GM23338 (cell line): ENCODE data around the gene OR14C36.

Source experiments
- CREB1 ChIP-seq: fragments of 250-450 bp; sonication (Bioruptor Pico); IDR thresholded peaks from 2 replicates; pipeline ENCODE4 v1.5.0; 2020; ENCODE audit warnings: low read depth, mild to moderate bottlenecking, moderate library complexity
- EZH2 ChIP-seq: fragments of 200-600 bp; sonication (generic); IDR thresholded peaks from one replicate; pipeline ENCODE4 v1.8.0; 2017; ENCODE audit warnings: antibody characterized with exemption, mild to moderate bottlenecking, low read depth; ENCODE audit not compliant: unreplicated experiment
- EZH2phosphoT487 ChIP-seq: fragments of 200-600 bp; sonication (generic); IDR thresholded peaks from one replicate; pipeline ENCODE4 v1.8.1; 2018; ENCODE audit warnings: antibody characterized with exemption; ENCODE audit not compliant: unreplicated experiment
- JUNB ChIP-seq: IDR thresholded peaks from one replicate; pipeline ENCODE4 v1.6.1; 2016; ENCODE audit warnings: antibody characterized with exemption; ENCODE audit not compliant: unreplicated experiment
- NANOG ChIP-seq: IDR thresholded peaks from 2 replicates; pipeline ENCODE4 v1.6.1; 2016; ENCODE audit warnings: antibody characterized with exemption, borderline replicate concordance
- POLR2AphosphoS5 ChIP-seq: IDR thresholded peaks from 2 replicates; pipeline ENCODE4 v1.6.1; 2016; ENCODE audit warnings: antibody characterized with exemption, low read depth
- STAT1 ChIP-seq: IDR thresholded peaks from one replicate; pipeline ENCODE4 v1.6.1; 2016; ENCODE audit warnings: antibody characterized with exemption; ENCODE audit not compliant: unreplicated experiment
- TF ChIP-seq, protein P1 (sequence below), 2 experiments: fragments of 200-600 bp in 1 of 2; sonication (generic) in 1 of 2; conservative IDR thresholded peaks; 2 replicates each; pipeline versions ENCODE4 v1.5.1 to v1.6.1; 2016 to 2017; ENCODE audit warnings: antibody characterized with exemption in 2 of 2, low read depth in 2 of 2, mild to moderate bottlenecking in 2 of 2, moderate library complexity in 1 of 2
- TF ChIP-seq, protein P2 (sequence below): IDR thresholded peaks from one replicate; pipeline ENCODE4 v1.6.1; 2018; ENCODE audit warnings: antibody characterized with exemption; ENCODE audit not compliant: unreplicated experiment
- TF ChIP-seq, protein P3 (sequence below): IDR thresholded peaks from 2 replicates; pipeline ENCODE4 v1.6.1; 2016; ENCODE audit warnings: antibody characterized with exemption
- TF ChIP-seq, protein P4 (sequence below): fragments of 250-450 bp; sonication (Bioruptor Pico); IDR thresholded peaks from 2 replicates; pipeline ENCODE4 v1.5.0; 2020; ENCODE audit warnings: mild to moderate bottlenecking, moderate library complexity

DNA sequence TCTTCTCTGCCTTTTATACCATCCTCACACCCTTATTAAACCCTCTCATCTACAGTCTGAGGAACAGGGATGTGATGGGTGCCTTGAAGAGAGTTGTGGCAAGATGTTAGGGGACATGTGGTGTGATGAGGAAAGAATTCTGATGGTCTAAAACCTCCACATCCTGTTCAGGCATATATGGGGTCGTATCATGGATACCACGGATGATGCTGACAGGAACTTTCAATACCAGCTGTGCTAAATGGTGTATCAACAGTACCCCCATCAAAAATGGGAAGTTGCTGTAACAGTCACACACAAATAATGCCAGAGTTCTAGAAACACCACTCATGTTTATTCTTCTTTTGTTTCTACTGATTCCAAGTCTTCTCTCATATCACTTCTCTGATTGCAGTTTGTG lies 39.9 kb downstream of the OR14C36 start:
- TF ChIP-seq, protein P1, sequence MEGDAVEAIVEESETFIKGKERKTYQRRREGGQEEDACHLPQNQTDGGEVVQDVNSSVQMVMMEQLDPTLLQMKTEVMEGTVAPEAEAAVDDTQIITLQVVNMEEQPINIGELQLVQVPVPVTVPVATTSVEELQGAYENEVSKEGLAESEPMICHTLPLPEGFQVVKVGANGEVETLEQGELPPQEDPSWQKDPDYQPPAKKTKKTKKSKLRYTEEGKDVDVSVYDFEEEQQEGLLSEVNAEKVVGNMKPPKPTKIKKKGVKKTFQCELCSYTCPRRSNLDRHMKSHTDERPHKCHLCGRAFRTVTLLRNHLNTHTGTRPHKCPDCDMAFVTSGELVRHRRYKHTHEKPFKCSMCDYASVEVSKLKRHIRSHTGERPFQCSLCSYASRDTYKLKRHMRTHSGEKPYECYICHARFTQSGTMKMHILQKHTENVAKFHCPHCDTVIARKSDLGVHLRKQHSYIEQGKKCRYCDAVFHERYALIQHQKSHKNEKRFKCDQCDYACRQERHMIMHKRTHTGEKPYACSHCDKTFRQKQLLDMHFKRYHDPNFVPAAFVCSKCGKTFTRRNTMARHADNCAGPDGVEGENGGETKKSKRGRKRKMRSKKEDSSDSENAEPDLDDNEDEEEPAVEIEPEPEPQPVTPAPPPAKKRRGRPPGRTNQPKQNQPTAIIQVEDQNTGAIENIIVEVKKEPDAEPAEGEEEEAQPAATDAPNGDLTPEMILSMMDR (conservative IDR thresholded peaks at IDR 0.05; ENCODE audit: low read depth in 2 of 2): no peak
- TF ChIP-seq NANOG (no peak), POLR2AphosphoS5 (no peak), EZH2 (no peak), JUNB (no peak), EZH2phosphoT487 (no peak), CREB1 (CRISPR knock-in tag) (no peak), STAT1 (no peak)
- TF ChIP-seq, protein P2, sequence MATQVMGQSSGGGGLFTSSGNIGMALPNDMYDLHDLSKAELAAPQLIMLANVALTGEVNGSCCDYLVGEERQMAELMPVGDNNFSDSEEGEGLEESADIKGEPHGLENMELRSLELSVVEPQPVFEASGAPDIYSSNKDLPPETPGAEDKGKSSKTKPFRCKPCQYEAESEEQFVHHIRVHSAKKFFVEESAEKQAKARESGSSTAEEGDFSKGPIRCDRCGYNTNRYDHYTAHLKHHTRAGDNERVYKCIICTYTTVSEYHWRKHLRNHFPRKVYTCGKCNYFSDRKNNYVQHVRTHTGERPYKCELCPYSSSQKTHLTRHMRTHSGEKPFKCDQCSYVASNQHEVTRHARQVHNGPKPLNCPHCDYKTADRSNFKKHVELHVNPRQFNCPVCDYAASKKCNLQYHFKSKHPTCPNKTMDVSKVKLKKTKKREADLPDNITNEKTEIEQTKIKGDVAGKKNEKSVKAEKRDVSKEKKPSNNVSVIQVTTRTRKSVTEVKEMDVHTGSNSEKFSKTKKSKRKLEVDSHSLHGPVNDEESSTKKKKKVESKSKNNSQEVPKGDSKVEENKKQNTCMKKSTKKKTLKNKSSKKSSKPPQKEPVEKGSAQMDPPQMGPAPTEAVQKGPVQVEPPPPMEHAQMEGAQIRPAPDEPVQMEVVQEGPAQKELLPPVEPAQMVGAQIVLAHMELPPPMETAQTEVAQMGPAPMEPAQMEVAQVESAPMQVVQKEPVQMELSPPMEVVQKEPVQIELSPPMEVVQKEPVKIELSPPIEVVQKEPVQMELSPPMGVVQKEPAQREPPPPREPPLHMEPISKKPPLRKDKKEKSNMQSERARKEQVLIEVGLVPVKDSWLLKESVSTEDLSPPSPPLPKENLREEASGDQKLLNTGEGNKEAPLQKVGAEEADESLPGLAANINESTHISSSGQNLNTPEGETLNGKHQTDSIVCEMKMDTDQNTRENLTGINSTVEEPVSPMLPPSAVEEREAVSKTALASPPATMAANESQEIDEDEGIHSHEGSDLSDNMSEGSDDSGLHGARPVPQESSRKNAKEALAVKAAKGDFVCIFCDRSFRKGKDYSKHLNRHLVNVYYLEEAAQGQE: no peak
- TF ChIP-seq, protein P3, sequence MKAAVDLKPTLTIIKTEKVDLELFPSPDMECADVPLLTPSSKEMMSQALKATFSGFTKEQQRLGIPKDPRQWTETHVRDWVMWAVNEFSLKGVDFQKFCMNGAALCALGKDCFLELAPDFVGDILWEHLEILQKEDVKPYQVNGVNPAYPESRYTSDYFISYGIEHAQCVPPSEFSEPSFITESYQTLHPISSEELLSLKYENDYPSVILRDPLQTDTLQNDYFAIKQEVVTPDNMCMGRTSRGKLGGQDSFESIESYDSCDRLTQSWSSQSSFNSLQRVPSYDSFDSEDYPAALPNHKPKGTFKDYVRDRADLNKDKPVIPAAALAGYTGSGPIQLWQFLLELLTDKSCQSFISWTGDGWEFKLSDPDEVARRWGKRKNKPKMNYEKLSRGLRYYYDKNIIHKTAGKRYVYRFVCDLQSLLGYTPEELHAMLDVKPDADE: no peak
- TF ChIP-seq, protein P4, sequence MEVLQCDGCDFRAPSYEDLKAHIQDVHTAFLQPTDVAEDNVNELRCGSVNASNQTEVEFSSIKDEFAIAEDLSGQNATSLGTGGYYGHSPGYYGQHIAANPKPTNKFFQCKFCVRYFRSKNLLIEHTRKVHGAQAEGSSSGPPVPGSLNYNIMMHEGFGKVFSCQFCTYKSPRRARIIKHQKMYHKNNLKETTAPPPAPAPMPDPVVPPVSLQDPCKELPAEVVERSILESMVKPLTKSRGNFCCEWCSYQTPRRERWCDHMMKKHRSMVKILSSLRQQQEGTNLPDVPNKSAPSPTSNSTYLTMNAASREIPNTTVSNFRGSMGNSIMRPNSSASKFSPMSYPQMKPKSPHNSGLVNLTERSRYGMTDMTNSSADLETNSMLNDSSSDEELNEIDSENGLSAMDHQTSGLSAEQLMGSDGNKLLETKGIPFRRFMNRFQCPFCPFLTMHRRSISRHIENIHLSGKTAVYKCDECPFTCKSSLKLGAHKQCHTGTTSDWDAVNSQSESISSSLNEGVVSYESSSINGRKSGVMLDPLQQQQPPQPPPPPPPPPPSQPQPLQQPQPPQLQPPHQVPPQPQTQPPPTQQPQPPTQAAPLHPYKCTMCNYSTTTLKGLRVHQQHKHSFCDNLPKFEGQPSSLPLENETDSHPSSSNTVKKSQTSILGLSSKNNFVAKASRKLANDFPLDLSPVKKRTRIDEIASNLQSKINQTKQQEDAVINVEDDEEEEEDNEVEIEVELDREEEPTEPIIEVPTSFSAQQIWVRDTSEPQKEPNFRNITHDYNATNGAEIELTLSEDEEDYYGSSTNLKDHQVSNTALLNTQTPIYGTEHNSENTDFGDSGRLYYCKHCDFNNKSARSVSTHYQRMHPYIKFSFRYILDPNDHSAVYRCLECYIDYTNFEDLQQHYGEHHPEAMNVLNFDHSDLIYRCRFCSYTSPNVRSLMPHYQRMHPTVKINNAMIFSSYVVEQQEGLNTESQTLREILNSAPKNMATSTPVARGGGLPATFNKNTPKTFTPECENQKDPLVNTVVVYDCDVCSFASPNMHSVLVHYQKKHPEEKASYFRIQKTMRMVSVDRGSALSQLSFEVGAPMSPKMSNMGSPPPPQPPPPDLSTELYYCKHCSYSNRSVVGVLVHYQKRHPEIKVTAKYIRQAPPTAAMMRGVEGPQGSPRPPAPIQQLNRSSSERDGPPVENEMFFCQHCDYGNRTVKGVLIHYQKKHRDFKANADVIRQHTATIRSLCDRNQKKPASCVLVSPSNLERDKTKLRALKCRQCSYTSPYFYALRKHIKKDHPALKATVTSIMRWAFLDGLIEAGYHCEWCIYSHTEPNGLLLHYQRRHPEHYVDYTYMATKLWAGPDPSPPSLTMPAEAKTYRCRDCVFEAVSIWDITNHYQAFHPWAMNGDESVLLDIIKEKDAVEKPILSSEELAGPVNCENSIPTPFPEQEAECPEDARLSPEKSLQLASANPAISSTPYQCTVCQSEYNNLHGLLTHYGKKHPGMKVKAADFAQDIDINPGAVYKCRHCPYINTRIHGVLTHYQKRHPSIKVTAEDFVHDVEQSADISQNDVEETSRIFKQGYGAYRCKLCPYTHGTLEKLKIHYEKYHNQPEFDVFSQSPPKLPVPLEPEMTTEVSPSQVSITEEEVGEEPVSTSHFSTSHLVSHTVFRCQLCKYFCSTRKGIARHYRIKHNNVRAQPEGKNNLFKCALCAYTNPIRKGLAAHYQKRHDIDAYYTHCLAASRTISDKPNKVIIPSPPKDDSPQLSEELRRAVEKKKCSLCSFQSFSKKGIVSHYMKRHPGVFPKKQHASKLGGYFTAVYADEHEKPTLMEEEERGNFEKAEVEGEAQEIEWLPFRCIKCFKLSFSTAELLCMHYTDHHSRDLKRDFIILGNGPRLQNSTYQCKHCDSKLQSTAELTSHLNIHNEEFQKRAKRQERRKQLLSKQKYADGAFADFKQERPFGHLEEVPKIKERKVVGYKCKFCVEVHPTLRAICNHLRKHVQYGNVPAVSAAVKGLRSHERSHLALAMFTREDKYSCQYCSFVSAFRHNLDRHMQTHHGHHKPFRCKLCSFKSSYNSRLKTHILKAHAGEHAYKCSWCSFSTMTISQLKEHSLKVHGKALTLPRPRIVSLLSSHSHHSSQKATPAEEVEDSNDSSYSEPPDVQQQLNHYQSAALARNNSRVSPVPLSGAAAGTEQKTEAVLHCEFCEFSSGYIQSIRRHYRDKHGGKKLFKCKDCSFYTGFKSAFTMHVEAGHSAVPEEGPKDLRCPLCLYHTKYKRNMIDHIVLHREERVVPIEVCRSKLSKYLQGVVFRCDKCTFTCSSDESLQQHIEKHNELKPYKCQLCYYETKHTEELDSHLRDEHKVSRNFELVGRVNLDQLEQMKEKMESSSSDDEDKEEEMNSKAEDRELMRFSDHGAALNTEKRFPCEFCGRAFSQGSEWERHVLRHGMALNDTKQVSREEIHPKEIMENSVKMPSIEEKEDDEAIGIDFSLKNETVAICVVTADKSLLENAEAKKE (CRISPR knock-in tag): no peak
